OCI-LY1 (cell line): Measurements from ENCODE around the gene MYLK2.

Experiments used
- H2AFZ ChIP-seq: fragments of 200-600 bp; sonication (generic), shearing (Covaris generic); 2 replicates; pipeline ENCODE4 v1.6.0; 2014; ENCODE audit warnings: antibody characterized with exemption, mild to moderate bottlenecking, low read length
- H3F3A ChIP-seq: fragments of 200-600 bp; sonication (generic), shearing (Covaris generic); 2 replicates; pipeline ENCODE4 v1.6.0; 2014; ENCODE audit warnings: mild to moderate bottlenecking, antibody characterized with exemption, low read length, moderate library complexity; ENCODE audit not compliant: insufficient read depth
- H3K27ac ChIP-seq: fragments of 200-600 bp; sonication (generic); 2 replicates; pipeline ENCODE4 v1.5.1; 2014; ENCODE audit warnings: low read length, mixed run types, mild to moderate bottlenecking, low read depth; ENCODE audit not compliant: poor library complexity, severe bottlenecking
- H3K27me3 ChIP-seq: fragments of 200-600 bp; sonication (generic); 2 replicates; pipeline ENCODE4 v1.6.0; 2014; ENCODE audit warnings: antibody characterized with exemption, mild to moderate bottlenecking, low read length, moderate library complexity; ENCODE audit not compliant: insufficient read depth
- H3K36me3 ChIP-seq: fragments of 200-600 bp; sonication (generic); 2 replicates; pipeline ENCODE4 v1.6.1; 2014; ENCODE audit warnings: mild to moderate bottlenecking, antibody characterized with exemption, low read length, moderate library complexity, mixed read lengths; ENCODE audit not compliant: insufficient read depth
- H3K4me1 ChIP-seq: fragments of 200-600 bp; sonication (generic); 2 replicates; pipeline ENCODE4 v1.5.1; 2014; ENCODE audit warnings: mild to moderate bottlenecking, low read length, moderate library complexity; ENCODE audit not compliant: insufficient read depth, severe bottlenecking
- H3K4me2 ChIP-seq: fragments of 200-600 bp; sonication (generic), shearing (Covaris generic); 2 replicates; pipeline ENCODE4 v1.6.1; 2014; ENCODE audit warnings: low read length
- H3K4me3 ChIP-seq: fragments of 200-600 bp; sonication (generic); 2 replicates; pipeline ENCODE4 v1.5.1; 2014; ENCODE audit warnings: low read length, low read depth, mild to moderate bottlenecking, mixed read lengths; ENCODE audit not compliant: poor library complexity, severe bottlenecking
- H3K79me2 ChIP-seq: fragments of 200-600 bp; shearing (Covaris generic); 2 replicates; pipeline ENCODE4 v1.6.1; 2016; ENCODE audit warnings: mixed run types, low read length, mixed read lengths; ENCODE audit not compliant: insufficient read depth
- H3K9ac ChIP-seq: fragments of 200-600 bp; sonication (generic), shearing (Covaris generic); 2 replicates; pipeline ENCODE4 v1.6.1; 2014; ENCODE audit warnings: mild to moderate bottlenecking, low read length, mixed read lengths
- H3K9me2 ChIP-seq: fragments of 200-600 bp; sonication (generic), shearing (Covaris generic); 2 replicates; pipeline ENCODE4 v1.6.1; 2014; ENCODE audit warnings: low read depth, mild to moderate bottlenecking, low read length, mixed read lengths
- H3K9me3 ChIP-seq: fragments of 200-600 bp; shearing (Covaris generic); 2 replicates; pipeline ENCODE4 v1.6.1; 2014; ENCODE audit warnings: low read length, mixed read lengths
- H4K20me1 ChIP-seq: fragments of 200-600 bp; sonication (generic), shearing (Covaris generic); 2 replicates; pipeline ENCODE4 v1.6.0; 2016; ENCODE audit warnings: mild to moderate bottlenecking, low read length; ENCODE audit not compliant: insufficient read depth
- CTCF ChIP-seq: fragments of 200-600 bp; sonication (generic), shearing (Covaris generic); IDR thresholded peaks from 2 replicates; pipeline ENCODE4 v1.5.1; 2017; ENCODE audit warnings: mild to moderate bottlenecking, antibody characterized with exemption, low read length, moderate library complexity, mixed read lengths
- EZH2 ChIP-seq: fragments of 200-600 bp; sonication (generic), shearing (Covaris generic); IDR thresholded peaks from 2 replicates; pipeline ENCODE4 v1.8.0; 2017; ENCODE audit warnings: borderline replicate concordance, mixed run types, mild to moderate bottlenecking, antibody characterized with exemption, low read length, moderate library complexity, mixed read lengths

MYLK2 gene

GRCh38 chr20:31803552-31804291 lies 15.4 kb upstream of the MYLK2 start:
- no peaks in the 10 kb centered on the region for H3K79me2 ChIP-seq
- H4K20me1 ChIP-seq = no peaks in the 10 kb centered on the region
- no peak overlapping the region for H3K9ac ChIP-seq
- no peaks in the 10 kb centered on the region for H3K4me1 ChIP-seq
- TF ChIP-seq EZH2 = no peak
- no peak for TF ChIP-seq CTCF
- no peaks in the 10 kb centered on the region for H3F3A ChIP-seq
- no peaks in the 10 kb centered on the region for H3K9me2 ChIP-seq
- no peaks in the 10 kb centered on the region for H3K27me3 ChIP-seq
- H3K36me3 ChIP-seq = peaks cover 73% of the 10 kb centered on the region
- no peaks in the 10 kb centered on the region for H3K9me3 ChIP-seq
- no peak overlapping the region for H3K4me3 ChIP-seq
- no peak overlapping the region for H3K27ac ChIP-seq
- H3K4me2 ChIP-seq = no peak overlapping the region
- no peak overlapping the region for H2AFZ ChIP-seq

- TF ChIP-seq CTCF = no peak
- TF ChIP-seq EZH2 = no peak
- Histone ChIP-seq H3K27me3 (no peaks in the 10 kb centered on the region), H4K20me1 (no peaks in the 10 kb centered on the region), H3K4me2 (no peak overlapping the region), H3K4me1 (no peaks in the 10 kb centered on the region), H3K9me2 (no peaks in the 10 kb centered on the region), H3K9ac (no peak overlapping the region), H3F3A (no peaks in the 10 kb centered on the region), H2AFZ (no peak overlapping the region), H3K36me3 (peaks cover 43% of the 10 kb centered on the region; the same call in 1 of the 2 replicates), H3K79me2 (no peaks in the 10 kb centered on the region), H3K27ac (no peak overlapping the region), H3K9me3 (no peaks in the 10 kb centered on the region), H3K4me3 (no peak overlapping the region)
Measured at GRCh38 chr20:31806564-31807355, 12.4 kb upstream of the MYLK2 start.

GRCh38 chr20:31808481-31808880 lies 10.7 kb upstream of the MYLK2 start:
- H3K27me3 ChIP-seq = no peaks in the 10 kb centered on the region
- H3K36me3 ChIP-seq = peaks cover 26% of the 10 kb centered on the region; the same call in 1 of the 2 replicates
- H4K20me1 ChIP-seq = no peaks in the 10 kb centered on the region
- H3K9ac ChIP-seq = no peak overlapping the region
- TF ChIP-seq EZH2 (no peak), CTCF (no peak)
- H2AFZ ChIP-seq = no peak overlapping the region
- H3K9me3 ChIP-seq = no peaks in the 10 kb centered on the region
- H3K4me3 ChIP-seq = no peak overlapping the region
- H3K9me2 ChIP-seq = no peaks in the 10 kb centered on the region
- H3K79me2 ChIP-seq = no peaks in the 10 kb centered on the region
- H3K27ac ChIP-seq = no peak overlapping the region
- H3K4me1 ChIP-seq = no peaks in the 10 kb centered on the region
- H3K4me2 ChIP-seq = no peak overlapping the region
- H3F3A ChIP-seq = no peaks in the 10 kb centered on the region
